GM13977 (cell line): ENCODE data around the gene MGME1.

Experiments
- DNase-seq: peaks from one replicate; pipeline ENCODE4 v3.0.0; 2012; ENCODE audit warnings: low spot score
- CTCF ChIP-seq: IDR thresholded peaks from 2 replicates; pipeline ENCODE4 v1.5.1; 2012; ENCODE audit warnings: mild to moderate bottlenecking, control low read depth; ENCODE audit not compliant: insufficient read depth; ENCODE audit errors: extremely low read depth, missing control alignments
- in situ Hi-C: fragments of 300-500 bp; cut with MboI; formaldehyde crosslinking; loops from one replicate; pipeline ENCODE4 v1.12.0; 2022; ENCODE audit warnings: low sequenced_read_pairs, low pct_unique_long_range_greater_than_20kb, mixed read lengths, inconsistent platforms; ENCODE audit not compliant: unreplicated experiment

The MGME1 gene

GRCh38 chr20:17969884-17970409 is 1.1 kb downstream of the MGME1 start:
- in situ Hi-C loops = no loop called here
- DNase-seq = peak; percentile 63
- no peak for TF ChIP-seq CTCF

- in situ Hi-C loops = no loop called here
- no peak for TF ChIP-seq CTCF
- no peak for DNase-seq
Observed at GRCh38 chr20:17971300-17972013, 2.6 kb downstream of the MGME1 start.

GRCh38 chr20:17972121-17972520 is 3.3 kb downstream of the MGME1 start:
- no peak for DNase-seq
- TF ChIP-seq CTCF = no peak
- in situ Hi-C loops = no loop called here

GRCh38 chr20:17976305-17976704 is 7.5 kb downstream of the MGME1 start:
- in situ Hi-C loops = no loop called here
- DNase-seq = no peak
- no peak for TF ChIP-seq CTCF

- in situ Hi-C loops = no loop called here
- no peak for DNase-seq
- no peak for TF ChIP-seq CTCF
Observed at GRCh38 chr20:17985388-17986018, 16.7 kb downstream of the MGME1 start.

GRCh38 chr20:17987988-17988387 is 19.2 kb downstream of the MGME1 start:
- in situ Hi-C loops = no loop called here
- DNase-seq = no peak
- TF ChIP-seq CTCF = no peak
